ENCODE results near the gene TAF1A.
"Not testable (repeated sequence)": the region's sequence is repeated elsewhere in the genome, so short reads cannot be mapped to it uniquely, and the experiment has no call there.

The TAF1A gene

DNA sequence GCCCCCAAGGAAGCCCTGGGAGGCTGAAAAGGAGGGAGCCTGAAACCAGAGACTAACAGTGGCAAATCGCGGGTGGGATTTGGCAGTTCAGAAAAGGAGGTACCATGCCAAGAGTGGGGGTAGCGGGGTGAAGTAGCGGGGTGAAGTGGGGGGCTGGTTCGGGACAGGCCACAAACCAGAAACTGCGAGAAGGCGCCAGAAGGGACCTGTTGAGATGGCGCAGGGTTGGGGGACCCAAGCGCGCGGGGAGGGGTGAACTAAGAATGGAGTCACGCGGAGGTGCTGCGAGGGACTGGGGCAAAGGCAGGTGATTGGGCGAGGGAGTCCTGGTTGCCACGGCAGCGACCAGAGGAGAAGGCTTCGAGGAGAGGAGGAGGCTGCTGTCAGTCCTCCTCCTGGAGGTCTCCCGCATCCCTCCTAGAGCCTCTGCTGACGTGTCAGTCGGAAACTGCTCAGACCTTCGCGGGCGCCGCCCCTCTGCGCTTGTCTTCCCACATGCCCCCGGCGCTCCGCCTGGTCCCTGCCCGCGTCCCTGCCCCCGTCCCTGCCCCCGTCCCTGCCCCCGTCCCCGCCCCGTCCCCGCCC, 27.7 kb upstream of the TAF1A start:
- peak; percentile 93 for DNase-seq (ENCODE audit: extremely low spot score)
- CTCF ChIA-PET: no interaction called here
- POLR2A ChIA-PET: interaction anchor here (1.0 kb wide), 1 partner anchor 71 kb away, joined by 3 read pairs; no protein-coding TSS in a partner anchor
- no peak for TF ChIP-seq HDGF (IDR thresholded peaks at IDR 0.05; ENCODE audit: borderline replicate concordance)
- TF ChIP-seq, protein P1, sequence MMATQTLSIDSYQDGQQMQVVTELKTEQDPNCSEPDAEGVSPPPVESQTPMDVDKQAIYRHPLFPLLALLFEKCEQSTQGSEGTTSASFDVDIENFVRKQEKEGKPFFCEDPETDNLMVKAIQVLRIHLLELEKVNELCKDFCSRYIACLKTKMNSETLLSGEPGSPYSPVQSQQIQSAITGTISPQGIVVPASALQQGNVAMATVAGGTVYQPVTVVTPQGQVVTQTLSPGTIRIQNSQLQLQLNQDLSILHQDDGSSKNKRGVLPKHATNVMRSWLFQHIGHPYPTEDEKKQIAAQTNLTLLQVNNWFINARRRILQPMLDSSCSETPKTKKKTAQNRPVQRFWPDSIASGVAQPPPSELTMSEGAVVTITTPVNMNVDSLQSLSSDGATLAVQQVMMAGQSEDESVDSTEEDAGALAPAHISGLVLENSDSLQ (IDR thresholded peaks at IDR 0.05): peak; percentile 98
- TF ChIP-seq NFRKB (IDR thresholded peaks at IDR 0.05): no peak
- TF ChIP-seq L3MBTL2 (conservative IDR thresholded peaks at IDR 0.05): peak; percentile 83

DNA sequence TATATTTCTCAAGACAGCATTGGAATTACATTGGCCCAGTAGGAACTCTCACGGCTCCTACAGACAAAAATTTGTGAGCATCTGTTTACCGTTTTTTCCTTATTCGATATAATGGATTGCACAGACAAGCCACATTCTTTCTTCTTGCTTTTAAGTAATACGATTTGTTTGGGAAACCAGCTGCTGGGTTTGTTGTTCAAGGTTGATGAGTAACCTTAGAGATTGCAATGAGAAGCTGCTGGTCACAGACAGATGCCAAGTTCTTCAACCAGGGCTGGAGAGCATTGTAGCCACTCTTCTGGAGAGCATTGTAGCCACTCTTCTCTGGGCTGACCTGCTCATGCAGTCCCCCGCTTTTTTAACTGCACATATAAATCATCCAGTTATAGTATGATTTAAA, 26.8 kb upstream of the TAF1A start:
- ChIA-PET POLR2A (interaction anchor here (1.0 kb wide), 2 partner anchors 27 to 70 kb away, joined by 3 read pairs; partner anchors contain the start of gene TAF1A), CTCF (no interaction called here)
- TF ChIP-seq LEF1 (IDR thresholded peaks at IDR 0.05; ENCODE audit: borderline replicate concordance): no peak
- no peak for TF ChIP-seq FOXK2 (IDR thresholded peaks at IDR 0.05)
- no peak for TF ChIP-seq SP1 (IDR thresholded peaks at IDR 0.05)
- no peak for TF ChIP-seq HDGF (IDR thresholded peaks at IDR 0.05; ENCODE audit: borderline replicate concordance)
- TF ChIP-seq FOXA1 (IDR thresholded peaks at IDR 0.05): no peak
- no peak for TF ChIP-seq L3MBTL2 (conservative IDR thresholded peaks at IDR 0.05)
- no peak for DNase-seq (ENCODE audit: extremely low spot score)

DNA sequence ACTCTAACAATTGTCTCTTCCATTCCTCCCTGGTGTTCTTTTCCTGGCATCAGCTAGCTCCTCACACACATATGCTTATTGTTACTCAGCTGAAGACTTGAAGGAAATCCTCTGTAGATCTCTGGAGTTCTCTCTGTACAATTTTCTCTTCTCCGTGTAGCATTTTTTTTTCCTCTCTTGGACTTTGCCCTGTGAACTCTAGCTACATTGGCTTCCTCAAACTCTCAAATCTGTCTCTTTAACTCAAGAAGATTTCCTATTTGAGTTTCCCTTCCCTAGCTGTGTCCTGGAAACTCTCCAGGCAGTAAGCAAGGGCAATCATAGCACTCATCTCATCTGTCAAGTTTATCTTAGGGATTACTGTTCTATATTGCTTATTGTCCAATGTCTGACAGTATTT, 23.9 kb upstream of the TAF1A start:
- POLR2A ChIA-PET: interaction anchor here (1.0 kb wide), 1 partner anchor 24 kb away, joined by 3 read pairs; the partner anchor contains the start of gene TAF1A
- CTCF ChIA-PET: no interaction called here
- TF ChIP-seq NFRKB (IDR thresholded peaks at IDR 0.05) (no peak), LEF1 (IDR thresholded peaks at IDR 0.05; ENCODE audit: borderline replicate concordance) (no peak), CTBP1 (IDR thresholded peaks at IDR 0.05; ENCODE audit: borderline replicate concordance) (no peak), BHLHE40 (IDR thresholded peaks at IDR 0.05; ENCODE audit: borderline replicate concordance) (no peak), TARDBP (IDR thresholded peaks at IDR 0.05) (no peak), SP1 (IDR thresholded peaks at IDR 0.05) (no peak), ZNF384 (IDR thresholded peaks at IDR 0.05) (no peak), L3MBTL2 (conservative IDR thresholded peaks at IDR 0.05) (no peak), FOXA1 (IDR thresholded peaks at IDR 0.05) (no peak)
- TF ChIP-seq, protein P1 (IDR thresholded peaks at IDR 0.05): no peak

DNA sequence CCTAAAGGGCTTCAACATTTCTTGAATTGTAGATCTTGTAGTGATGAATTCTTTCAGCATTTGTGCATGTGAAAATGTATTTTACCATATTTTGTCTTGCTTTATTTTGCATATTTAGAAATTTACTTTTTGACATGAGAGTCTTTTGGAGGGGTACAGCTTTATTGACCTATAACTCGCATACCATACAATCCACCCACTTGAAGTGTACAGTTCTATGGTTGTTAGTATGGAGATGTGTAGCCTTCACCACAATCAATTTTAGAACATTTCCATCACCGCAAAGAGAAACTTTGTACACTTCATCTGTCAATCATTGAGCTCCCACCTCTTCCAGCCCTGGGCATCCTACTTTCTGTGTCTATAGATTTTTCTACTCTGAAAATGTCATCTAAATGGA, 21.0 kb upstream of the TAF1A start:
- TF ChIP-seq CTBP1 (IDR thresholded peaks at IDR 0.05; ENCODE audit: borderline replicate concordance): no peak
- no peak for TF ChIP-seq L3MBTL2 (conservative IDR thresholded peaks at IDR 0.05)
- no peak for TF ChIP-seq NFRKB (IDR thresholded peaks at IDR 0.05)
- POLR2A ChIA-PET: no interaction called here
- CTCF ChIA-PET: no interaction called here
- no peak for DNase-seq (ENCODE audit: extremely low spot score)

More for the DNA sequence above, 23.9 kb upstream of the TAF1A start:
- no peak for DNase-seq (ENCODE audit: extremely low spot score)

DNA sequence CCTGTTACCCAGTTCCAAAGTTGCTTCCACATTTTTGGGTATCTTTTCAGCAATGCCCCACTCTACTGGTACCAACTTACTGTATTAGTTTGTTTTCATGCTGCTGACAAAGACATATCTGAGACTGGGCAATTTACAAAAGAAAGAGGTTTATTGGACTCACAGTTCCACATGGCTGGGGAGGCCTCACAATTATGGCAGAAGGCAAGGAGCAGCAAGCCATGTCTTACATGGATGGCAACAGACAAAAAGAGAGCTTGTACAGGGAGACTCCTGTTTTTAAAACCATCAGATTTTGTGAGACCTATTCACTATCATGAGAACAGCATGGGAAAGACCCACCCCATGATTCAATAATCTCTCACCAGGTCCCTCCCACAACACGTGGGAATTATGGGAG, 19.4 kb upstream of the TAF1A start:
- CTCF ChIA-PET; DNase-seq (ENCODE audit: extremely low spot score): not testable (repeated sequence)
- POLR2A ChIA-PET: interaction anchor here (1.2 kb wide), 1 partner anchor 19 kb away, joined by 3 read pairs; the partner anchor contains the start of gene TAF1A

DNA sequence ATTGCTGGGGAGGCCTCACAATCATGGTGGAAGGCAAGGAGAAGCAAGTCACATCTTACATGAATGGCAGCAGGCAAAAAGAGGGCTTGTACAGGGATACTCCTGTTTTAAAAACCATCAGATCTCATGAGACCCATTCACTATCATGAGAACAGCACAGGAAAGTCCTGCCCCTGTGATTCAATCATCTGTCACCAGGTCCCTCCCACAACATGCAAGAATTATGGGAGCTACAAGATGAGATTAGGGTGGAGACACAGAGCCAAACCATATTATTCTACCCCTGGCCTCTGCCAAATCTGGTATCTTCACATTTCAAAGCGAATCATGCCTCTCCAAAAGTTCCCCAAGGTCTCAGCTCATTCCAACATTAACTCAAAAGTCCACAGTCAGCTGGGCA, 17.0 kb upstream of the TAF1A start:
- no peak for DNase-seq (ENCODE audit: extremely low spot score)
- ChIA-PET CTCF (no interaction called here), POLR2A (no interaction called here)
- TF ChIP-seq SP1 (IDR thresholded peaks at IDR 0.05): no peak
- no peak for TF ChIP-seq FOXK2 (IDR thresholded peaks at IDR 0.05)
- TF ChIP-seq NFRKB (IDR thresholded peaks at IDR 0.05): no peak

DNA sequence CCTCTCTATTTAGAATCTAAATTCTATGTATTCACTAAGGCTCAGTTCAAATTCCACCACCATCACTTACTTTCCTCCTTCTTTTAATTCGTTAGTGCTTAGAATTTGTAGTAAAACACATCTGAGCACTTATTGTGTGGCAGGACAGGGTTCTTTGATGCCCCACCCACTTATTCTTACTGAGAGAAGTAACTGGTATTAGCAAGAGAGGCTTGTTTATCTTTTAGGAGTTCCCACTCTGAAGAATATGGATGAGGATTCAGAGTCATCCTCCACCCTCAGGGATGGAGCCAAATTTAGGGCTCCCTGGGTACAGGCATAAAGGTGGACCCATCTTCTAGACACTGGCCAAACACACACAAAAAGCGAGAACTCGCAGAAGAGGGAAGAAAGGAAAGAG, 11.5 kb upstream of the TAF1A start:
- DNase-seq (ENCODE audit: extremely low spot score): no peak
- POLR2A ChIA-PET: no interaction called here
- no peak for TF ChIP-seq LEF1 (IDR thresholded peaks at IDR 0.05; ENCODE audit: borderline replicate concordance)
- no peak for TF ChIP-seq BHLHE40 (IDR thresholded peaks at IDR 0.05; ENCODE audit: borderline replicate concordance)
- TF ChIP-seq L3MBTL2 (conservative IDR thresholded peaks at IDR 0.05): no peak
- no peak for TF ChIP-seq SUZ12 (IDR thresholded peaks at IDR 0.05)
- no peak for TF ChIP-seq CTBP1 (IDR thresholded peaks at IDR 0.05; ENCODE audit: borderline replicate concordance)
- no peak for TF ChIP-seq FOXK2 (IDR thresholded peaks at IDR 0.05)
- TF ChIP-seq, protein P1 (IDR thresholded peaks at IDR 0.05): no peak
- TF ChIP-seq ELF4 (IDR thresholded peaks at IDR 0.05): no peak
- TF ChIP-seq ZNF384 (IDR thresholded peaks at IDR 0.05): no peak
- no peak for TF ChIP-seq FOXM1 (IDR thresholded peaks at IDR 0.05; ENCODE audit: borderline replicate concordance)
- CTCF ChIA-PET: interaction anchor here (0.6 kb wide), 1 partner anchor 45 kb away, joined by 4 read pairs; no protein-coding TSS in a partner anchor

DNA sequence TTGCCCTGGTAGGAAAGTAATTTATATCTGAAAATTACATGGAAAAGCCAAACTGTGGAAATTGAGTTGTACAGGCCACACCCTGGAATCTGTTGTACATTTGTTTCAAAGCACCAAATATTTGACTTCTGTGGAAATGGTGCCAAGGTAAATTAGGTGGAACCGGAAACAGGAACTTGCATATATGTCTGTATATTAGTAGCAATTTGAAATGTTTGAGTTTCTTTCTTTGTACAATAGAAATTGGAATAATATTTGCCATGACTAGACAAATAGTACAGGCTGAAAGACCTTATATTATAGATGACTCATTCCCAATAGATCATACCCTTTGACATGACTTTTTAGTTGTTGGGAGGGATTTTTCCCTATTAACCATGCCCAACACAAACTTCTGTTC, 10.5 kb upstream of the TAF1A start:
- TF ChIP-seq TARDBP (IDR thresholded peaks at IDR 0.05) (no peak), FOXM1 (IDR thresholded peaks at IDR 0.05; ENCODE audit: borderline replicate concordance) (no peak), ELF4 (IDR thresholded peaks at IDR 0.05) (no peak), FOXK2 (IDR thresholded peaks at IDR 0.05) (no peak), BHLHE40 (IDR thresholded peaks at IDR 0.05; ENCODE audit: borderline replicate concordance) (no peak), SUZ12 (IDR thresholded peaks at IDR 0.05) (no peak), ZNF384 (IDR thresholded peaks at IDR 0.05) (no peak), L3MBTL2 (conservative IDR thresholded peaks at IDR 0.05) (no peak), ARNT (IDR thresholded peaks at IDR 0.05) (no peak), LEF1 (IDR thresholded peaks at IDR 0.05; ENCODE audit: borderline replicate concordance) (no peak), HDGF (IDR thresholded peaks at IDR 0.05; ENCODE audit: borderline replicate concordance) (no peak), NFRKB (IDR thresholded peaks at IDR 0.05) (no peak), SP1 (IDR thresholded peaks at IDR 0.05) (no peak), CTBP1 (IDR thresholded peaks at IDR 0.05; ENCODE audit: borderline replicate concordance) (no peak), FOXA1 (IDR thresholded peaks at IDR 0.05) (no peak)
- TF ChIP-seq, protein P1 (IDR thresholded peaks at IDR 0.05): no peak
- ChIA-PET POLR2A (interaction anchor here (2.1 kb wide), 1 partner anchor 11 kb away, joined by 7 read pairs; the partner anchor contains the start of gene TAF1A), CTCF (no interaction called here)
- no peak for DNase-seq (ENCODE audit: extremely low spot score)

Data from HEK293T (cell line).